ENCODE measurements around the gene CAMK2B. TPM values are rescaled to one million over a fixed set of nuclear protein-coding genes. Genes with fewer than 3 reads are reported as not detected.
A peak's percentile ranks its signal among the peaks of the same experiment; 100 is the strongest.

The CAMK2B gene
- total and polyA plus RNA-seq, 2 of the 13 experiments (the other 11 are each of a cell fraction or from before 2014, with no cell fraction given), result 0.27 to 0.48 TPM

DNA sequence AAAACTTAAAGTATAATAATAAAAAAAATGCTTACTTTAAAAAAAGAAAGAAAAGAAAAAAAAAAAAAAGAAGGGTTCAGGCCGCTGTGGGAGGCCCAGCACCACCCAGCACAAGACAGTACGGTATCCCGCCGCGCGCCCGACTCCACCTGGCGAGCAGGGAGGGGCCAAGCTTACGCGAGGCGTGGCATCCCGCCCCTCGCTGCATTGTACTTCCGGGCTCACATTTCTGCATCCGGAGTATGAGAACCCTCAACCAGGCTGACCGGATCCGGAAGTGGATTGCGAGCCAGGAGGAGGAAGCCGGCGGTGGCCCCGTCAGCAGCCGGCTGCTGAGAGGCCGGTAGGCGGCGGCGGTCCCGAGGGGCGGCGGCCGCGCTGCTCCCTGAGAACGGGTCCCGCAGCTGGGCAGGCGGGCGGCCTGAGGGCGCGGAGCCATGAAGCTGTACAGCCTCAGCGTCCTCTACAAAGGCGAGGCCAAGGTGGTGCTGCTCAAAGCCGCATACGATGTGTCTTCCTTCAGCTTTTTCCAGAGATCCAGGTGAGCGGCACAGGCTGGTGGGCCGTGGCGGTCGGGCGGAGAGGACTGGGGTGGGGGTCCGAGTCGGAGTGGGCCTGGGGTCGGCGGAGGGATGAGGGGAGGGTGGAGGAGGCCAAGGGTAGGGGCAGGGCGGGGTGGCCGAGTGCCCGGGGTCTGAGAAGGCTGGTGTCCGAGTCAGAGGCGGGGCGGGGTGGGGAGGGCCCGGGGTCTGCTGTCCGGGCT lies 124.5 kb downstream of the CAMK2B start, which contains the start of gene YKT6 (continued):
- 0 out of 2 replicates have a peak, but pooled peaks have one; percentile 39 for TF ChIP-seq ZNF546 (CRISPR knock-in tag; conservative IDR thresholded peaks at IDR 0.05)
- TF ChIP-seq SOX6 (IDR thresholded peaks at IDR 0.05), result no peak
- peak; percentile 34; the same call in 1 of the 2 replicates for TF ChIP-seq SOX6 (CRISPR knock-in tag; IDR thresholded peaks at IDR 0.05)
- no peak for TF ChIP-seq SMC3 (IDR thresholded peaks at IDR 0.05; ENCODE audit: low read length)
- TF ChIP-seq, protein P1, sequence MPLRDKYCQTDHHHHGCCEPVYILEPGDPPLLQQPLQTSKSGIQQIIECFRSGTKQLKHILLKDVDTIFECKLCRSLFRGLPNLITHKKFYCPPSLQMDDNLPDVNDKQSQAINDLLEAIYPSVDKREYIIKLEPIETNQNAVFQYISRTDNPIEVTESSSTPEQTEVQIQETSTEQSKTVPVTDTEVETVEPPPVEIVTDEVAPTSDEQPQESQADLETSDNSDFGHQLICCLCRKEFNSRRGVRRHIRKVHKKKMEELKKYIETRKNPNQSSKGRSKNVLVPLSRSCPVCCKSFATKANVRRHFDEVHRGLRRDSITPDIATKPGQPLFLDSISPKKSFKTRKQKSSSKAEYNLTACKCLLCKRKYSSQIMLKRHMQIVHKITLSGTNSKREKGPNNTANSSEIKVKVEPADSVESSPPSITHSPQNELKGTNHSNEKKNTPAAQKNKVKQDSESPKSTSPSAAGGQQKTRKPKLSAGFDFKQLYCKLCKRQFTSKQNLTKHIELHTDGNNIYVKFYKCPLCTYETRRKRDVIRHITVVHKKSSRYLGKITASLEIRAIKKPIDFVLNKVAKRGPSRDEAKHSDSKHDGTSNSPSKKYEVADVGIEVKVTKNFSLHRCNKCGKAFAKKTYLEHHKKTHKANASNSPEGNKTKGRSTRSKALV (CRISPR knock-in tag; IDR thresholded peaks at IDR 0.05), result no peak
- TF ChIP-seq ZNF10 (CRISPR knock-in tag; IDR thresholded peaks at IDR 0.05; ENCODE audit: borderline replicate concordance, low read depth), result no peak
- TF ChIP-seq POLR2AphosphoS5 (IDR thresholded peaks at IDR 0.05; ENCODE audit: low read depth, low read length), result peak; percentile 74
- no peak for TF ChIP-seq FOSL1 (CRISPR knock-in tag; IDR thresholded peaks at IDR 0.05; ENCODE audit: borderline replicate concordance)
- peak; percentile 61 for TF ChIP-seq HNRNPK (IDR thresholded peaks at IDR 0.05; ENCODE audit: low read depth, low read length, poor library complexity, severe bottlenecking)
- TF ChIP-seq THYN1 (CRISPR knock-in tag; IDR thresholded peaks at IDR 0.05; ENCODE audit: borderline replicate concordance, low read depth), result no peak
- 0 out of 2 replicates have a peak, but pooled peaks have one; percentile 20 for TF ChIP-seq ZBTB7A (CRISPR knock-in tag; IDR thresholded peaks at IDR 0.05)
- no peak for TF ChIP-seq ZNF530 (CRISPR knock-in tag; IDR thresholded peaks at IDR 0.05; ENCODE audit: low read depth)
- no peak for TF ChIP-seq MZF1 (CRISPR knock-in tag; IDR thresholded peaks at IDR 0.05; ENCODE audit: borderline replicate concordance)
- TF ChIP-seq SP1 (IDR thresholded peaks at IDR 0.05), result no peak
- TF ChIP-seq SP1 (CRISPR knock-in tag; IDR thresholded peaks at IDR 0.05), result peak; percentile 81
- no peak for TF ChIP-seq ZNF562 (CRISPR knock-in tag; IDR thresholded peaks at IDR 0.05; ENCODE audit: borderline replicate concordance)
- TF ChIP-seq RFXANK (CRISPR knock-in tag; IDR thresholded peaks at IDR 0.05), result no peak
- no peak for TF ChIP-seq HNRNPUL1 (IDR thresholded peaks at IDR 0.05; ENCODE audit: low read depth, low read length)
- peak; percentile 87 for TF ChIP-seq ZNF501 (CRISPR knock-in tag; IDR thresholded peaks at IDR 0.05)
- TF ChIP-seq, protein P2, sequence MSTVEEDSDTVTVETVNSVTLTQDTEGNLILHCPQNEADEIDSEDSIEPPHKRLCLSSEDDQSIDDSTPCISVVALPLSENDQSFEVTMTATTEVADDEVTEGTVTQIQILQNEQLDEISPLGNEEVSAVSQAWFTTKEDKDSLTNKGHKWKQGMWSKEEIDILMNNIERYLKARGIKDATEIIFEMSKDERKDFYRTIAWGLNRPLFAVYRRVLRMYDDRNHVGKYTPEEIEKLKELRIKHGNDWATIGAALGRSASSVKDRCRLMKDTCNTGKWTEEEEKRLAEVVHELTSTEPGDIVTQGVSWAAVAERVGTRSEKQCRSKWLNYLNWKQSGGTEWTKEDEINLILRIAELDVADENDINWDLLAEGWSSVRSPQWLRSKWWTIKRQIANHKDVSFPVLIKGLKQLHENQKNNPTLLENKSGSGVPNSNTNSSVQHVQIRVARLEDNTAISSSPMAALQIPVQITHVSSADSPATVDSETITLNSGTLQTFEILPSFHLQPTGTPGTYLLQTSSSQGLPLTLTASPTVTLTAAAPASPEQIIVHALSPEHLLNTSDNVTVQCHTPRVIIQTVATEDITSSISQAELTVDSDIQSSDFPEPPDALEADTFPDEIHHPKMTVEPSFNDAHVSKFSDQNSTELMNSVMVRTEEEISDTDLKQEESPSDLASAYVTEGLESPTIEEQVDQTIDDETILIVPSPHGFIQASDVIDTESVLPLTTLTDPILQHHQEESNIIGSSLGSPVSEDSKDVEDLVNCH (CRISPR knock-in tag; IDR thresholded peaks at IDR 0.05), result no peak
- no peak for TF ChIP-seq ZNF605 (CRISPR knock-in tag; IDR thresholded peaks at IDR 0.05)
- TF ChIP-seq EED (CRISPR knock-in tag; IDR thresholded peaks at IDR 0.05), result 0 out of 2 replicates have a peak, but pooled peaks have one; percentile 25
- no peak for TF ChIP-seq HOXA5 (CRISPR knock-in tag; IDR thresholded peaks at IDR 0.05)
- TF ChIP-seq ZNF180 (CRISPR knock-in tag; IDR thresholded peaks at IDR 0.05; ENCODE audit: borderline replicate concordance, low read depth), result no peak
- no peak for TF ChIP-seq IKZF1 (IDR thresholded peaks at IDR 0.05)
- TF ChIP-seq TP53 (CRISPR knock-in tag; conservative IDR thresholded peaks at IDR 0.05), result no peak
- no peak for TF ChIP-seq ZNF230 (CRISPR knock-in tag; IDR thresholded peaks at IDR 0.05)
- TF ChIP-seq ZNF225 (CRISPR knock-in tag; IDR thresholded peaks at IDR 0.05), result peak; percentile 57; the same call in 1 of the 2 replicates
- no peak for TF ChIP-seq MIER3 (CRISPR knock-in tag; IDR thresholded peaks at IDR 0.05; ENCODE audit: borderline replicate concordance)
- 0 out of 2 replicates have a peak, but pooled peaks have one; percentile 29 for TF ChIP-seq ZNF616 (CRISPR knock-in tag; IDR thresholded peaks at IDR 0.05; ENCODE audit: low read depth)
